T-helper 2 cell treated with Interferon-gamma antibody and Interleukin-4, amounts not matched to agents 5 μg/mL and 100 μg/mL, for 36 hours (primary cell): ENCODE data around the gene IMMP2L.

Experiments
- DNase-seq: peaks from one replicate; pipeline ENCODE4 v3.0.0; 2021; ENCODE audit warnings: low spot score
- H3K27ac Mint-ChIP-seq: one replicate; pipeline ENCODE4 v1.8.0; 2021; ENCODE audit warnings: mild to moderate bottlenecking, mixed read lengths
- H3K27me3 Mint-ChIP-seq: one replicate; pipeline ENCODE4 v1.8.0; 2021; ENCODE audit warnings: low read depth, mixed read lengths
- H3K36me3 Mint-ChIP-seq: one replicate; pipeline ENCODE4 v1.8.0; 2021; ENCODE audit warnings: low read depth, mixed read lengths
- H3K4me1 Mint-ChIP-seq: one replicate; pipeline ENCODE4 v1.8.0; 2021; ENCODE audit warnings: low read depth, mixed read lengths
- H3K4me3 Mint-ChIP-seq: one replicate; pipeline ENCODE4 v1.8.0; 2022; ENCODE audit warnings: mild to moderate bottlenecking, moderate library complexity, mixed read lengths
- H3K9me3 Mint-ChIP-seq: one replicate; pipeline ENCODE4 v1.8.0; 2021; ENCODE audit warnings: mixed read lengths

IMMP2L gene

GRCh38 chr7:111400088-111400487, 162.2 kb downstream of the IMMP2L start:
- no peak overlapping the region for H3K4me3 Mint-ChIP-seq
- H3K9me3 Mint-ChIP-seq = no peaks in the 10 kb centered on the region
- DNase-seq = no peak
- no peaks in the 10 kb centered on the region for H3K36me3 Mint-ChIP-seq
- H3K27me3 Mint-ChIP-seq = no peaks in the 10 kb centered on the region
- no peak overlapping the region for H3K27ac Mint-ChIP-seq
- no peaks in the 10 kb centered on the region for H3K4me1 Mint-ChIP-seq

- Mint-ChIP-seq H3K9me3 (no peaks in the 10 kb centered on the region), H3K4me3 (no peak overlapping the region), H3K4me1 (no peaks in the 10 kb centered on the region), H3K36me3 (no peaks in the 10 kb centered on the region), H3K27ac (no peak overlapping the region), H3K27me3 (no peaks in the 10 kb centered on the region)
- no peak for DNase-seq
Measured at GRCh38 chr7:111394891-111395290, 167.4 kb downstream of the IMMP2L start.

- H3K27me3 Mint-ChIP-seq = no peaks in the 10 kb centered on the region
- no peak for DNase-seq
- H3K36me3 Mint-ChIP-seq = no peaks in the 10 kb centered on the region
- no peaks in the 10 kb centered on the region for H3K9me3 Mint-ChIP-seq
- H3K4me3 Mint-ChIP-seq = no peak overlapping the region
- no peaks in the 10 kb centered on the region for H3K4me1 Mint-ChIP-seq
- no peak overlapping the region for H3K27ac Mint-ChIP-seq
Measured at GRCh38 chr7:111393011-111393754, 169.1 kb downstream of the IMMP2L start.

- no peaks in the 10 kb centered on the region for H3K36me3 Mint-ChIP-seq
- H3K4me1 Mint-ChIP-seq = no peaks in the 10 kb centered on the region
Measured at GRCh38 chr7:111392294-111392693, 170.0 kb downstream of the IMMP2L start.

GRCh38 chr7:111390000-111390399, 172.3 kb downstream of the IMMP2L start:
- Mint-ChIP-seq H3K4me3 (no peak overlapping the region), H3K27ac (no peak overlapping the region), H3K27me3 (no peaks in the 10 kb centered on the region), H3K4me1 (no peaks in the 10 kb centered on the region), H3K36me3 (no peaks in the 10 kb centered on the region), H3K9me3 (no peaks in the 10 kb centered on the region)
- no peak for DNase-seq

More at GRCh38 chr7:111392294-111392693, 170.0 kb downstream of the IMMP2L start:
- no peak for DNase-seq
- no peaks in the 10 kb centered on the region for H3K27me3 Mint-ChIP-seq
- no peaks in the 10 kb centered on the region for H3K9me3 Mint-ChIP-seq
- H3K27ac Mint-ChIP-seq = no peak overlapping the region
- no peak overlapping the region for H3K4me3 Mint-ChIP-seq

GRCh38 chr7:111388912-111389311, 173.4 kb downstream of the IMMP2L start:
- Mint-ChIP-seq H3K9me3 (no peaks in the 10 kb centered on the region), H3K4me1 (no peaks in the 10 kb centered on the region), H3K27me3 (no peaks in the 10 kb centered on the region), H3K27ac (no peak overlapping the region), H3K36me3 (no peaks in the 10 kb centered on the region), H3K4me3 (no peak overlapping the region)
- DNase-seq = no peak

- Mint-ChIP-seq H3K9me3 (no peaks in the 10 kb centered on the region), H3K36me3 (no peaks in the 10 kb centered on the region), H3K27ac (no peak overlapping the region)
Measured at GRCh38 chr7:111388016-111388415, 174.3 kb downstream of the IMMP2L start.

GRCh38 chr7:111384065-111384891, 178.0 kb downstream of the IMMP2L start:
- no peaks in the 10 kb centered on the region for H3K9me3 Mint-ChIP-seq

More at GRCh38 chr7:111388016-111388415, 174.3 kb downstream of the IMMP2L start:
- no peaks in the 10 kb centered on the region for H3K27me3 Mint-ChIP-seq
- no peak for DNase-seq
- no peak overlapping the region for H3K4me3 Mint-ChIP-seq
- no peaks in the 10 kb centered on the region for H3K4me1 Mint-ChIP-seq

GRCh38 chr7:111383133-111383532, 179.2 kb downstream of the IMMP2L start:
- Mint-ChIP-seq H3K27ac (no peak overlapping the region), H3K36me3 (no peaks in the 10 kb centered on the region), H3K27me3 (no peaks in the 10 kb centered on the region), H3K9me3 (no peaks in the 10 kb centered on the region), H3K4me3 (no peak overlapping the region), H3K4me1 (no peaks in the 10 kb centered on the region)
- no peak for DNase-seq

More at GRCh38 chr7:111384065-111384891, 178.0 kb downstream of the IMMP2L start:
- Mint-ChIP-seq H3K36me3 (no peaks in the 10 kb centered on the region), H3K27ac (no peak overlapping the region), H3K4me3 (no peak overlapping the region), H3K4me1 (no peaks in the 10 kb centered on the region), H3K27me3 (no peaks in the 10 kb centered on the region)
- no peak for DNase-seq

GRCh38 chr7:111381590-111381989, 180.7 kb downstream of the IMMP2L start:
- Mint-ChIP-seq H3K4me3 (no peak overlapping the region), H3K4me1 (no peaks in the 10 kb centered on the region), H3K9me3 (no peaks in the 10 kb centered on the region), H3K36me3 (no peaks in the 10 kb centered on the region), H3K27me3 (no peaks in the 10 kb centered on the region), H3K27ac (no peak overlapping the region)
- DNase-seq = no peak

GRCh38 chr7:111380945-111381344, 181.3 kb downstream of the IMMP2L start:
- H3K9me3 Mint-ChIP-seq = no peaks in the 10 kb centered on the region
- no peaks in the 10 kb centered on the region for H3K36me3 Mint-ChIP-seq
- H3K27ac Mint-ChIP-seq = no peak overlapping the region
- no peaks in the 10 kb centered on the region for H3K4me1 Mint-ChIP-seq
- no peak overlapping the region for H3K4me3 Mint-ChIP-seq
- no peaks in the 10 kb centered on the region for H3K27me3 Mint-ChIP-seq
- DNase-seq = no peak

GRCh38 chr7:111374027-111374426, 188.3 kb downstream of the IMMP2L start:
- DNase-seq = no peak
- Mint-ChIP-seq H3K9me3 (no peaks in the 10 kb centered on the region), H3K27ac (no peak overlapping the region), H3K36me3 (no peaks in the 10 kb centered on the region), H3K4me1 (no peaks in the 10 kb centered on the region), H3K27me3 (no peaks in the 10 kb centered on the region), H3K4me3 (no peak overlapping the region)

- DNase-seq = no peak
- Mint-ChIP-seq H3K4me1 (no peaks in the 10 kb centered on the region), H3K9me3 (no peaks in the 10 kb centered on the region), H3K36me3 (no peaks in the 10 kb centered on the region), H3K4me3 (no peak overlapping the region), H3K27ac (no peak overlapping the region), H3K27me3 (no peaks in the 10 kb centered on the region)
Measured at GRCh38 chr7:111371437-111371836, 190.9 kb downstream of the IMMP2L start.

- no peak overlapping the region for H3K27ac Mint-ChIP-seq
Measured at GRCh38 chr7:111370002-111370401, 192.3 kb downstream of the IMMP2L start.

More at GRCh38 chr7:111370002-111370401, 192.3 kb downstream of the IMMP2L start:
- no peak for DNase-seq
- Mint-ChIP-seq H3K36me3 (no peaks in the 10 kb centered on the region), H3K27me3 (no peaks in the 10 kb centered on the region), H3K9me3 (no peaks in the 10 kb centered on the region), H3K4me3 (no peak overlapping the region), H3K4me1 (no peaks in the 10 kb centered on the region)
